Heart left ventricle (tissue), 13 donors: Measurements from ENCODE around the gene VMP1.

Experiments
- CTCF ChIP-seq, 12 donors: fragments of 200-600 bp; sonication (generic) in 4 of 12; IDR thresholded peaks; one replicate each; pipeline versions ENCODE4 v1.5.0 to v1.8.0; 2018 to 2022; ENCODE audit warnings: antibody characterized with exemption in 12 of 12, mild to moderate bottlenecking in 5 of 12
- POLR2A ChIP-seq, 2 donors: fragments of 450-650 bp; IDR thresholded peaks; one replicate each; pipeline ENCODE4 v1.6.1; 2017; ENCODE audit warnings: antibody characterized with exemption in 2 of 2, mild to moderate bottlenecking in 2 of 2, moderate library complexity in 2 of 2
- donor health status: ischemic (EF 13 %, LVEDD 7.1; RV severe dilation, severe dysfunction).
- donor health status: DM: no; HTN: yes; CAD: no.
- donor health status: DM: no; HTN: no; CAD: no.
- donor health status: ischemic (EF 25% LVEDD 6.9; RV normal size, moderate dysfunction).
- donor health status: ischemic (EF 25% LVEDD 5.7; RV mildly dilated, moderate dysfunction).
- donor health status: ischemic (EF 35%, LVEDD 5.7; RV mildly dilated, moderate dysfunction).
- donor health status: nonischemic (EF 11% LVEDD 7.7; RV severe dilation, severe dysfunction).
- donor health status: DM: yes; HTN: yes; CAD: no.
- donor health status: PGD.
- donor health status: ischemic (EF 29% LVEDD 5.4; RV normal size, mild dysfunction).
- donor health status: nonischemic (EF 23%, LVEDD 6.1; RV moderate dilation, normal function).

- TF ChIP-seq CTCF (IDR thresholded peaks at IDR 0.05), result no peak
- TF ChIP-seq POLR2A (IDR thresholded peaks at IDR 0.05), result no peak
These were observed 13.9 kb upstream of the VMP1 start for GRCh38 chr17:59693582-59693981.
